8988T (cell line): ENCODE results near the gene EYS.

Source experiments
- DNase-seq: peaks from one replicate; pipeline ENCODE4 v3.0.0; 2011

Gene EYS

GRCh38 chr6:65199121-65199520 lies 507.9 kb downstream of the EYS start:
- no peak for DNase-seq

GRCh38 chr6:65191471-65191870 lies 515.6 kb downstream of the EYS start:
- DNase-seq = no peak

- no peak for DNase-seq
Observed at GRCh38 chr6:65189236-65189881, 517.7 kb downstream of the EYS start.

GRCh38 chr6:65186826-65187225 lies 520.2 kb downstream of the EYS start:
- no peak for DNase-seq

GRCh38 chr6:65182681-65183080 lies 524.3 kb downstream of the EYS start:
- DNase-seq = no peak

- DNase-seq = no peak
Observed at GRCh38 chr6:65170273-65170672, 536.8 kb downstream of the EYS start.

- no peak for DNase-seq
Observed at GRCh38 chr6:65161661-65162060, 545.4 kb downstream of the EYS start.

- DNase-seq = no peak
Observed at GRCh38 chr6:65157025-65157424, 550.0 kb downstream of the EYS start.

GRCh38 chr6:65155083-65155482 lies 551.9 kb downstream of the EYS start:
- no peak for DNase-seq

GRCh38 chr6:65149841-65150240 lies 557.2 kb downstream of the EYS start:
- DNase-seq = no peak

GRCh38 chr6:65148839-65149238 lies 558.2 kb downstream of the EYS start:
- DNase-seq = no peak

GRCh38 chr6:65135567-65135966 lies 571.5 kb downstream of the EYS start:
- no peak for DNase-seq

GRCh38 chr6:65126667-65127066 lies 580.4 kb downstream of the EYS start:
- no peak for DNase-seq

- DNase-seq = no peak
Observed at GRCh38 chr6:65123521-65123920, 583.5 kb downstream of the EYS start.

- no peak for DNase-seq
Observed at GRCh38 chr6:65117817-65118409, 589.1 kb downstream of the EYS start.

GRCh38 chr6:65116326-65116725 lies 590.7 kb downstream of the EYS start:
- DNase-seq = no peak

- no peak for DNase-seq
Observed at GRCh38 chr6:65113581-65113980, 593.4 kb downstream of the EYS start.

GRCh38 chr6:65112435-65112834 lies 594.6 kb downstream of the EYS start:
- DNase-seq = no peak

GRCh38 chr6:65110031-65110430 lies 597.0 kb downstream of the EYS start:
- no peak for DNase-seq

- DNase-seq = no peak
Observed at GRCh38 chr6:65098349-65098748, 608.7 kb downstream of the EYS start.

- no peak for DNase-seq
Observed at GRCh38 chr6:65091561-65091960, 615.5 kb downstream of the EYS start.

GRCh38 chr6:65088575-65088974 lies 618.5 kb downstream of the EYS start:
- DNase-seq = no peak

- no peak for DNase-seq
Observed at GRCh38 chr6:65081756-65082155, 625.3 kb downstream of the EYS start.

GRCh38 chr6:65075705-65076230 lies 631.3 kb downstream of the EYS start:
- no peak for DNase-seq

GRCh38 chr6:65072500-65072899 lies 634.5 kb downstream of the EYS start:
- no peak for DNase-seq
